NCI-H82 treated with DMSO at 0.1 percent for 48 hours (cell line): Measurements from ENCODE around the gene KIAA0825.

Source experiments
- DNase-seq: peaks from one replicate; lab custom pipeline; 2025; ENCODE audit not compliant: unreplicated experiment; lab: John Stamatoyannopoulos, UW

The KIAA0825 gene

GRCh38 chr5:94250985-94251384 lies 367.4 kb downstream of the KIAA0825 start:
- no peak for DNase-seq

GRCh38 chr5:94249430-94249829 lies 369.0 kb downstream of the KIAA0825 start:
- DNase-seq = no peak

- DNase-seq = no peak
Measured at GRCh38 chr5:94248175-94248875, 370.1 kb downstream of the KIAA0825 start.

- DNase-seq = no peak
Measured at GRCh38 chr5:94245608-94246007, 372.8 kb downstream of the KIAA0825 start.

- no peak for DNase-seq
Measured at GRCh38 chr5:94244921-94245320, 373.5 kb downstream of the KIAA0825 start.

GRCh38 chr5:94243612-94244011 lies 374.8 kb downstream of the KIAA0825 start:
- no peak for DNase-seq

- DNase-seq = no peak
Measured at GRCh38 chr5:94240993-94241651, 377.3 kb downstream of the KIAA0825 start.

- peak; percentile 49 for DNase-seq
Measured at GRCh38 chr5:94240596-94240992, 377.8 kb downstream of the KIAA0825 start.

- DNase-seq = no peak
Measured at GRCh38 chr5:94240134-94240533, 378.3 kb downstream of the KIAA0825 start.

- no peak for DNase-seq
Measured at GRCh38 chr5:94239266-94239665, 379.1 kb downstream of the KIAA0825 start.

- no peak for DNase-seq
Measured at GRCh38 chr5:94234987-94235386, 383.4 kb downstream of the KIAA0825 start.

GRCh38 chr5:94228791-94229190 lies 389.6 kb downstream of the KIAA0825 start:
- no peak for DNase-seq

GRCh38 chr5:94223235-94223634 lies 395.2 kb downstream of the KIAA0825 start:
- no peak for DNase-seq

- no peak for DNase-seq
Measured at GRCh38 chr5:94218374-94218773, 400.0 kb downstream of the KIAA0825 start.

- DNase-seq = no peak
Measured at GRCh38 chr5:94217745-94218144, 400.7 kb downstream of the KIAA0825 start.

GRCh38 chr5:94217216-94217615 lies 401.2 kb downstream of the KIAA0825 start:
- no peak for DNase-seq

GRCh38 chr5:94212476-94212875 lies 405.9 kb downstream of the KIAA0825 start:
- DNase-seq = no peak

GRCh38 chr5:94209774-94210355 lies 408.5 kb downstream of the KIAA0825 start:
- no peak for DNase-seq

GRCh38 chr5:94209272-94209671 lies 409.1 kb downstream of the KIAA0825 start:
- DNase-seq = no peak

- DNase-seq = no peak
Measured at GRCh38 chr5:94199566-94199965, 418.8 kb downstream of the KIAA0825 start.

- DNase-seq = no peak
Measured at GRCh38 chr5:94197970-94198369, 420.4 kb downstream of the KIAA0825 start.

- DNase-seq = no peak
Measured at GRCh38 chr5:94196953-94197352, 421.5 kb downstream of the KIAA0825 start.
